ENCODE results near the gene OSBPL10. TPM values are rescaled to one million over a fixed set of nuclear protein-coding genes. Genes with fewer than 3 reads are reported as not detected.

Gene OSBPL10
- total RNA-seq, 1 experiment from 2014 or later, result 3.7 TPM

DNA sequence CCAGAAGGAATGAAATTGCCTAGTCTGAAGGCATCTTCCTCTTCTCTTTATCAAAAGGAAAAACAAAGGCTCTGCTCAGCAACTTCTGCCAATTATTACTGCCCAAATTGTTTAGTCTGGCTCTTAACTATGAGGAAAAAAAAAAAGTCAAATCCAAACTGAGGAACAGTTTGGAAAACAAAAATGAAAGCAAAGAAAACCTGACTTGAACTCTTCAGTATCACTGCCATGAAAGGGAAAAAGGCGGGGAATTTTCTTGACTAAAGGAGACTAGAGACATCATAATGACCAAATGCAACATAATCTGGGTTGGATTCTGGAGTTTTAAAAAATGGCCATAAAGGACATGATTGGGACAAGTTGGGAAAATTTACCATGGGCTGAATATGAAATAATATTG, 292.1 kb downstream of the OSBPL10 start:
- Histone ChIP-seq H3K9me3 (no peaks in the 10 kb centered on the region), H3K4me3 (no peak overlapping the region), H3K36me3 (no peaks in the 10 kb centered on the region), H3K27me3 (no peaks in the 10 kb centered on the region)
- DNase-seq, result no peak

DNA sequence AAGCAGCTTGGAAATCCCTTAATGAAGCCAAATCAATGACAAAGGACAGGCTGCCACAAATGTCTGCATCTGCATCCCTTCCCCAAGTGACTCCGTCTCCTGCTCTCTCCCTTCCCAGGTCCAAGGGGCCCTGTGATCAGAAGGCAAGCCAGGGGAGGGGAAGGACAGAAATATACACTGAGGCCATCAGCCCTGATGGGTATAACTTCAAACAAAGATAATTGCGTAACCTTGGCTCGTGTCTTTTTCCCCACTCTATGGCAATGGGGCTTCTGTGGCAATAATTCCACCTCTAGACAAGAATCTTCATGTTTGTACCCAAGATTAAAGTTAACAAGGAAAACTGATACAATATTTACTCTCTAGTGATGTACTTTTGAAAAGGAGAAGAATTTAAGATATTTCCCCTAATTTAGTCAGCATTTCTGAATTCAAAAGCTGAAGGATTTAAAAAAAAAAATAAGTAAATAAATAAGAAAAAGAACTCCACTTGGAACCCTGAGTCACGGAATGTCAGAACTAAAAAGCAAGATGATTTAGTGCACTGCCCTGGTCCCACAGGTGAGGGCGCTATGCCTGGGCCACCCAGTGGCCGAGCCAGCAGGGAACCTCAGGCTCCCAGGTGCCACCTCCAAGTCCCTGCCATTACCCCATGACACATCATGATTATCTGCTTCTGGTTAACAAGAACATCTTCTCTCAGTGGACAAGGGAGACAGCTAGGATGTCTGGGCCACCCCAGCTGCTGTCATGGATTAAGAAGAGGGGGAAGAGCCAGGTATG, 293.9 kb downstream of the OSBPL10 start:
- DNase-seq, result no peak
- Histone ChIP-seq H3K9me3 (no peaks in the 10 kb centered on the region), H3K36me3 (no peaks in the 10 kb centered on the region), H3K4me3 (no peak overlapping the region), H3K27me3 (no peaks in the 10 kb centered on the region)

DNA sequence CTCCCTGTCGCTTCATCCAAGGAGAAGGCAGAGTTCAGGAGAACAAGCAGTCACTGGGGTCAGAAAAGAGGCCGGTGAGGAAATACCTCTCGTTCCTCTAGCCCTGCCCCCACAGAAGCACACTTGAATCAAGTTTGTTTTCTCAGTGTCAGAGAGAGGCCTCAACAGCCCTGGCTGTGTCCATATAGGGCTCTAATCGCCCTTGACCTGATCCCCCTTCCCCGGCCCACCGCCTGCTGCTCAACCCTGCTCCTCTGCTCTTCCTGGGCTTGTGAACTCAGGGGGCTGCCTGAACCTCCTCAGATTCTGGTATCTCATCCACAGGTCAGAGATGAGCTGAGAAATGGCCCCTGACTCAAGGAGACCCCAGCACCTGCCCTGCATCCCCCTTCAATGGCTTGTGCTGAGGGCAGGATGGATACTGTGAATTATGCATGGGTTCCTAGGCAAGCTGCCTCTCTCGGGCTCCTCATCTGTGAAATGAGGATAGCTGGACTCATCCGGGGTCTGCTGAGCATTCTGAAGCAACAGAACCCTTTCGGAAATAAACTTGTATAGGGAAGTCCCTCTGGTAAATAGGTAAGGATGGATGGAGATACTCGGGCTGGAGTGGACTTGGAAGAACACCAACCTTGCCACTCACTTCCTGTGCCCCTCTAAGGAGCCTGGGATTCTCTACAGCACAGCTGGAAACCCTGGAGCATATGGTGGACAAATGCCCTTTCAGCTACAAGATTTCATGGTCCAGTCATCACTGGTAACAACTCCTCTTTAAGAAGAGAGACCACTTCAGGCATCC, 300.8 kb downstream of the OSBPL10 start:
- Histone ChIP-seq H3K36me3 (no peaks in the 10 kb centered on the region), H3K9me3 (no peaks in the 10 kb centered on the region), H3K27me3 (no peaks in the 10 kb centered on the region), H3K4me3 (no peak overlapping the region)
- no peak for DNase-seq

DNA sequence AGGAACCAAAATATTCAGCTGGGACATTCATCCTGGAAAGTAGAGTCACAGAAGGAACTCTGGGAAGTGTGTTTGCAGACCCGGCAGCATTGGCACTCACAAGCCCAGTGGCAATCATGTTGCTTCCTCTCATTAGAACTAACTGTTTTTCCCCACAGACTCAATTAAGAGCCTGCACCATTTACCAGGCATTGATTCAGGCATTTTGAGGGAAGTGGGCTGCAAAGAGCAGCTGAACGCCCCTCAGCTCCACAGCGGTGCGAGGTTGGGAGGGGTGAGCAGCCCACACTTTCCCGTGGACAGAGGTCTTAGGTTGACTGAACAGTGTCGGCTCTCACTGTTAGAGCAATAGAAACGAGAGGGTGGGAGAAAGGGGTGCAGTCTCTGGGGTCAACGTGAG, 304.5 kb downstream of the OSBPL10 start:
- Histone ChIP-seq H3K27me3 (no peaks in the 10 kb centered on the region), H3K9me3 (no peaks in the 10 kb centered on the region), H3K36me3 (no peaks in the 10 kb centered on the region), H3K4me3 (no peak overlapping the region)
- no peak for DNase-seq

DNA sequence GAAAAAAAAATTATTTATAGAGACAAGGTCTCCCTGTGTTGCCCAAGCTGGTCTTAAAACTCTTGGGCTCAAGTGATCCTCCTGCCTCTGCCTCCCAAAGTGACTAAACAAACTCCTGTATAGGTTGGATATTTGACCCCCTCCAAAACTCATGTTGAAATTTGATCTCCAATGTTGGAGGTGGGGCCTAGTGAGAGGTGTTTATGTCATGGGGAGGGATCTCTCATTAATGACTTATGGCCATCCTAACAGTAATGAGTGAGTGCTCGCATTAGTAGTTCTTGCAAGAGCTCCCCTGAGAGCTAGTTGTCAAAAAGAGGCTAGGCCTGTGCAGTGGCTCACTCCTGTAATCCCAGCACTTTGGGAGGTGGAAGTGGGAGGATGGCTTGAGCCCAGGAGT, 307.1 kb downstream of the OSBPL10 start:
- no peaks in the 10 kb centered on the region for H3K27me3 ChIP-seq
- no peak overlapping the region for H3K4me3 ChIP-seq
- DNase-seq, result no peak
- H3K9me3 ChIP-seq, result no peaks in the 10 kb centered on the region
- no peaks in the 10 kb centered on the region for H3K36me3 ChIP-seq

DNA sequence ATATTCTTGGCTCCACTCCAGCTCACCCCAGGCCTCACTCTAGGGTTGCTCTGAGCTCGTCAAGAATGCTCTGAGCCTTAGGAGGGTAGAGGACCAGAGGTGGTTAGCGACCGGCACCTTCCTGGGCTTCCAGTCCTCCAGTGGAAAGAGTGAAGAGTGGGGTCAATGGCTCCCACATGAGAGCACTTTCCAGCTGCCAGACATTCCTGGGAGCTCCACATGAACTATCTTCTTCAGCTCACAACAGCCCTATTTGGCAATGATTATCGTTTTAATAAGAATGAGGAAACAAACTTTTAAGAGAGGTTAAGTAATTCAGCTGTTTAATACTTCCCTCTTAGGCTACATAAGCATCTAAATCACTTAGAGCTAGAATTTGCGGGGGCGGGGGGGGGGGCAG, 309.1 kb downstream of the OSBPL10 start:
- no peak overlapping the region for H3K4me3 ChIP-seq
- H3K27me3 ChIP-seq, result no peaks in the 10 kb centered on the region
- H3K9me3 ChIP-seq, result no peaks in the 10 kb centered on the region
- DNase-seq, result no peak
- H3K36me3 ChIP-seq, result no peaks in the 10 kb centered on the region

DNA sequence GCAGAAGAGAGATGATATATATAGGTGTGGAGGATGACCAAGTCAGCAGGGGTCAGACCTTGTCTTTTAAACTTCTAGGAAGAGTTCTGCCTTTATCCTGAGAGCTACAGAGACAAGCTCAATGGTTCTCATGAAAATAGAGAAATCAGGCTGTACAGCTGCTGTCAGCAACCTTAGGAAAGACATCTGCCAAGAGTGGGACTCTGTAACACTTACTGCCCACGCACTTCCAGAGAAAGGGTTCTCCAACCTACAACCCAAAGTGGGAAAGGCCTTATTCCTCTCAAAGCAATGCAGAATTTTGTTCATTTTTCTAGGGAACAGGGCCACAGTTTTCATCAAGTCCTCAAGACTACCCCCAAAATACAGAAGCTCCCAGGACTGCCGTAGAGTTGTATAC, 309.6 kb downstream of the OSBPL10 start:
- Histone ChIP-seq H3K27me3 (no peaks in the 10 kb centered on the region), H3K4me3 (no peak overlapping the region), H3K9me3 (no peaks in the 10 kb centered on the region), H3K36me3 (no peaks in the 10 kb centered on the region)
- DNase-seq, result no peak

DNA sequence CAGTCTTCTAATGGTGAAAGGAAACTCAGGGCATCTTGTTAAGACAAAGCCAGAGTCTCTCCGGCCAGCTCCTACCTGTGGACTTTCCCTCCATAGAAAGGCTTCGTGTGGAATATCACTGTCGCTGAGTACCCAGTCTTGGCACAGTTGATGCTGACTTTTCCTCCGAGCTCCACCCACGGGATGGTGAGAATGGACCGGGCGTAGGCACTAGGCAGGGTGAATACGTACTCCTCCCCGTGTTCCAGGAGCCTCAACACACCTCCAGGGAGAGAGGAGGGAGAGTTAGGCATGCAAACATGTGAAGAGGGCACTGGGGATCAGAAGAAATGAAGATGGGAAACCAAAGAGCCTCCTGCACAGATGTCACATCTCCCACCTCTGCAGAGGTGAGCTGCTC, 310.3 kb downstream of the OSBPL10 start:
- Histone ChIP-seq H3K36me3 (no peaks in the 10 kb centered on the region), H3K27me3 (no peaks in the 10 kb centered on the region), H3K4me3 (no peak overlapping the region), H3K9me3 (no peaks in the 10 kb centered on the region)
- DNase-seq, result no peak

DNA sequence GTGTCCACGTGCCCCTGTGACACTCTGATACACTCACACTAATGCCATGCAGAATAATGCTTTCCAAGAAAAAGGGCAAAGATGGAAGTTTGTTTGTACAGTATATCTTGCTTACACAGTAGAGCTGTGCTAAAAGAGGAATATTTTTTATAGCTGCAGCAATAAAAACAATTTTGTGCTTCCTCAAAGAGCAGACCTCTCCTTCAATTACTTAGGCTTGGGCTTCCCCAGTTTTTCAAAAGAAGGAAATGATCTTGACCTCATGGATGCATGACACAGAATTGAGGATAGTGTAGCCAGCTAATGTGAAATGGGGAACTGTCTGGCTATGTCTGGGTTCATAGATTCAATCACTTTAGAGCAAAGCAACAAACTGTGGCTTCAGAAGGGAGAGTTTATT, 310.9 kb downstream of the OSBPL10 start:
- Histone ChIP-seq H3K9me3 (no peaks in the 10 kb centered on the region), H3K27me3 (no peaks in the 10 kb centered on the region), H3K36me3 (no peaks in the 10 kb centered on the region), H3K4me3 (no peak overlapping the region)
- DNase-seq, result no peak

DNA sequence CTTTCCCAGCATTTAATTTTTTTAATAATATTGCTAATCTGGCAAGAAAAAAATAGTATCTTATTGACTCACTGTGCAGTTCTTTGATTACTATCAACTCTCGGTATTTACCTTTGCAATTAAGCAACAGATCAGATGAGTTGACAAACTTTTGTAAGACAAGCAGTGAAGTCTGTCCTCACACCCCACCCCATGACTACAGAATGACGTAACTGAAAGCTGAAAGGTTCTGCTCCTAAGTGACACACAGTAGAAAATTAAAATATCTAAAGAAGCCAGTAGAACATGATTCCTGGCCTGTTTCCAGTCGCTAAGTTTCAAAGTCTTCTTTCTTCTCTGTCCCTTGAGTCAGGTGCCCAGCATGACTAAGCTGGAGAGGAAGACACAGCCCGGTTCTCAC, 312.8 kb downstream of the OSBPL10 start:
- Histone ChIP-seq H3K27me3 (no peaks in the 10 kb centered on the region), H3K4me3 (no peak overlapping the region), H3K9me3 (no peaks in the 10 kb centered on the region), H3K36me3 (no peaks in the 10 kb centered on the region)
- DNase-seq, result no peak

DNA sequence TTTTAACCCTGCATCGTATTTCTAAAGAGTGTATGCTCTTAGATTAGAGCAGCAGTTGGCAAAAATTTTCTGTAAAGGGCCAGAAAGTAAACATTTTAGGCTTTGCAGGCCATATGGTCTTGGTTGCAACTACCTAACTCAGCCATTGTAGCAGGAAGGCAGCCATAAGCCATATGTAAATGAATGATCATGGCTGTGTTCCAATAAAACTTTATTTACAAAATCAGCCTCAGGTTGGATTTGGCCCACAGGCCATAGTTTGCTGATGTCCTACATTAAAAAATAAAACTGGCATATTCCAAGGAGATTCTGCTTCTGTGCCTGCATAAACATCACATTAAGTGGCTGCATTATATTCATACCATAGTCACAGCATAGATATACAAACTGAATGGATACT, 313.5 kb downstream of the OSBPL10 start:
- no peak overlapping the region for H3K4me3 ChIP-seq
- DNase-seq, result no peak
- no peaks in the 10 kb centered on the region for H3K36me3 ChIP-seq
- H3K9me3 ChIP-seq, result no peaks in the 10 kb centered on the region
- no peaks in the 10 kb centered on the region for H3K27me3 ChIP-seq

DNA sequence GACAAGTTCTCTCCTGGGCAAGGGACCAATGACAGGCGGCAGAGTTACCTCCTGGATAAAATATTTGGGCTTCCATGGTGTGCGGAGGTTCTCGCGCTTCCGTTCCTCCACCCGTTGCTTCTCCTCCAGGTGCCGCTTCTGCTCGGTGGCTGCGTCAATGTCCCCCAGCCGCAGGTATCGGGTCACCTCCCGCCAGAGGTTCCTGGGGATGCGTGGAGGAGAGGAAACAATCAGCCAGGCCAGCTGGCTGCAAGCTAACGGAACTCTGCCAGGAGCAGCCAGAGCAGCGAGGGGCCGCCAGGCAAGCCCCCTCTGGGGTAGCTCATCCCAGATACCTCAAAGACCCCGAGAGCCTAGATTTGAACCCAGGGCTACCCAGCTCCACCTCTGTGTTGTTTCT, 317.0 kb downstream of the OSBPL10 start:
- Histone ChIP-seq H3K27me3 (no peaks in the 10 kb centered on the region), H3K9me3 (no peaks in the 10 kb centered on the region), H3K36me3 (no peaks in the 10 kb centered on the region), H3K4me3 (no peak overlapping the region)
- no peak for DNase-seq

DNA sequence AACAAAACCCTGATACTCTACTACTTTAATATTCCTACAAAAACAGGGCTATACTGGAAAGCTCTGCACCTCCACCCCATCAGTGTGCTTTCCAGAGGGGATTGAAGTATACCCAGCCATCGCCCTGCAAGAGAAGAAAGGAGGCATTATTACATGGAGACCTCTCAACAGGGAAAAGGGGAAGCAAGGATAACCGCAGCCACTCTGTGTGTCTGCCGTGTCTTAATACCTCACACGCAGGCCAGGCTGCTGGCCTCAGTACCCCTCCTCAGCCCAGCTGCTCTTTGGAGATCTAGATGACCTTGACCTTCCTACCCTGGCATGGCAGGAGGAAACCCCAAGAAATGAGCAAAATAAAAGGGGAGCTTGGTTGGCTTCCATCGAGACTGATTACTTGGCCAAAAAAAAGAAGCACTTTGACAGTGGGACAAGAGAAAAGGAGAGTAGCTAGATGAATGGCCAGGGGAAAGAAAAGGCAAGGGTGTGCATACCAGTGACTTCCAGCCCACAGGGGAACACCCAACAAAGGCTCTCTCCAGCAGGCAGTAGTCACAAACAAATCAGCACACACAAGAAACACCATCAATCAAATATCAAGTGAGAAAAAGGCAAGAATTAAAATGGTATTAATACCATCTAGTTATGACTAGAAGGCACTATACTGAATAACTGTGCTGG, 318.9 kb downstream of the OSBPL10 start:
- no peak for DNase-seq
- Histone ChIP-seq H3K9me3 (no peaks in the 10 kb centered on the region), H3K27me3 (no peaks in the 10 kb centered on the region), H3K4me3 (no peak overlapping the region), H3K36me3 (no peaks in the 10 kb centered on the region)

DNA sequence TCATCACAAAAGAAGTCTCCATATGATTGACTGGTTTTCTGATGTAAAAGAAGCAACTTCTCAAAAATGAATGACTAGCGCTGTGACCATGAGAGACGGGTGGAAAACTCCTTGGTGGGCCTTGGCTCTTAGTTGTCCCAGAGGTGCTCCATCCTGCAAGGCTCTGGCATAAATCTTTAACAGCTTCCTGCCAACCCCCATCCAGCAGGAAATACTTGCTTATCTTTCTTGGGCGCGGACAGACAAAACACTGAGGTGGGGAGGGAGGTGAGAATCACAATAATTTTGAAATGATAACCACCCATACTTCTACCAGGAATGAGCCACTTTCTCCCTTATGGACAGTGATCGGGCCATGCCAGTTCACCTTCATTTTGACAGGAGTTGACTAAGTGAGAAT, 319.8 kb downstream of the OSBPL10 start:
- no peak overlapping the region for H3K4me3 ChIP-seq
- peaks cover 1% of the 10 kb centered on the region; the same call in 1 of the 2 replicates for H3K9me3 ChIP-seq
- no peaks in the 10 kb centered on the region for H3K27me3 ChIP-seq
- no peak for DNase-seq
- no peaks in the 10 kb centered on the region for H3K36me3 ChIP-seq

DNA sequence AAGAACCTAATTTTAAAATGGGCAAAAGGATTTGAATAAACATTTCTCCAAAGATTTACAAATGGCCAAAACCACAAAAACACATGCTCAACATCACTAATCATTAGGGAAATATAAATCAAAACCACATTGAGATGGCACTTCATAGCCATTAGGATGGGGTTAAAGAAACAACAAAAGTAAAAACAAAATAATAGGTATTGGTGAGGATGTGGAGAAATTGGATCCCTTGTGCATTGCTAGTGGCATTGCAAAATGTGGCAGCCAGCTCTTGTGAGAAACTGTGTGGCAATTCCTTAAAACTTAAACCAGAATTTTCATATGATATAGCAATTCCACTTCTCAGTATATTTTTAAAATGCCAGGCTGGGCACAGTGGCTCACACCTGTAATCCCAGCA, 321.8 kb downstream of the OSBPL10 start:
- DNase-seq, result no peak

DNA sequence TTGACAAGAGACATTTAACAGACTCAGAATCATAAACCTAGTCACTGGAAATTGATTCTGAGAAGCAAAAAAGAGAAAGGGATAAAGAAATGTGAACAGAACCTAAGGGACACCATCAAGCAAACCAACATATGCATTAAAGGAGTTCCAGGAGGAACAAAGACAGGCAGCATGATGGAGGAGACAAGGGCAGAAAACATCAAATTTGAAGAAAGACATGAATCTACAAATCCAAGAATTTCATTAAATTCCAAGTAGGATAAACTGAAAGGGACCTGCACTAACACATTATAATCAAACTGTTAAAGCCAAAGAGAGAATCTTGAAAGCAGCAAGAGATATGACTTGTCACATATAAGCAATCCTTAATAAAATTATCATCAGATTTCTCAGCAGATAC, 326.1 kb downstream of the OSBPL10 start:
- DNase-seq, result no peak
- H3K27me3 ChIP-seq, result no peaks in the 10 kb centered on the region
- H3K9me3 ChIP-seq, result peaks cover 11% of the 10 kb centered on the region
- no peak overlapping the region for H3K4me3 ChIP-seq
- H3K36me3 ChIP-seq, result no peaks in the 10 kb centered on the region

More for the DNA sequence above, 321.8 kb downstream of the OSBPL10 start:
- H3K9me3 ChIP-seq, result peaks cover 2% of the 10 kb centered on the region
- no peaks in the 10 kb centered on the region for H3K36me3 ChIP-seq
- H3K4me3 ChIP-seq, result no peak overlapping the region
- H3K27me3 ChIP-seq, result no peaks in the 10 kb centered on the region

DNA sequence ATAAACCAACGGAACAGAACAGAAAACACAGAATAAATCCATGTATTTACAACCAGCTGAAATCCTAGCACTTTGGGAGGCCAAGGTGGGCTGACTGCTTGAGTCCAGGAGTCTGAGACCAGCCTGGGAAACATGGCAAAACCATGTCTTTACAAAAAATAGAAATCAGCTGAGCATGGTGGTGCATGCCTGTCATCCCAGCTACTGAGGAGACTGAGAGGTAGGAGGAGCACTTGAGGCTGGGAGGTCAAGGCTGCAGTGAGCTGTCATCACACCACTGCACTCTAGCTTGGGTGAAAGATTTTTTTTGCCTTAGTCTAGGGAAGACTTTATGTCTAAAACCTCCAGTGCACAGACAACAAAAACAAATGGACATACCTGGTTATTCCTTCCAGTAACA, 327.6 kb downstream of the OSBPL10 start:
- Histone ChIP-seq H3K4me3 (no peak overlapping the region), H3K36me3 (no peaks in the 10 kb centered on the region), H3K9me3 (peaks cover 16% of the 10 kb centered on the region), H3K27me3 (no peaks in the 10 kb centered on the region)
- no peak for DNase-seq

Measured in MG63 (cell line).